ENCODE measurements around the gene CD79A. TPM values are rescaled to one million over a fixed set of nuclear protein-coding genes. Genes with fewer than 3 reads are reported as not detected.
A peak's percentile ranks its signal among the peaks of the same experiment; 100 is the strongest.
"Not testable (repeated sequence)": the region's sequence is repeated elsewhere in the genome, so short reads cannot be mapped to it uniquely, and the experiment has no call there.

CD79A gene
- polyA plus RNA-seq, 1 donor from 2014 or later = not detected

- no peak for TF ChIP-seq MXI1 (conservative IDR thresholded peaks at IDR 0.05; ENCODE audit: poor library complexity, severe bottlenecking)
- TF ChIP-seq SMC3 (conservative IDR thresholded peaks at IDR 0.05; ENCODE audit: poor library complexity) = peak; percentile 75
- TF ChIP-seq CTCF (IDR thresholded peaks at IDR 0.05; ENCODE audit: poor library complexity, severe bottlenecking) = peak; percentile 74
- TF ChIP-seq EZH2 (IDR thresholded peaks at IDR 0.05; ENCODE audit: borderline replicate concordance, insufficient read depth, low read length, poor library complexity, severe bottlenecking) = no peak
- TF ChIP-seq TAF1 (IDR thresholded peaks at IDR 0.05; ENCODE audit: low read depth) = no peak
- TF ChIP-seq POLR2AphosphoS5 (IDR thresholded peaks at IDR 0.05) = no peak
- no peak for TF ChIP-seq REST (IDR thresholded peaks at IDR 0.05; ENCODE audit: borderline replicate concordance)
- peak; percentile 72 for TF ChIP-seq RAD21 (conservative IDR thresholded peaks at IDR 0.05)
- TF ChIP-seq EP300 (conservative IDR thresholded peaks at IDR 0.05; ENCODE audit: poor library complexity, severe bottlenecking) = no peak
- Histone ChIP-seq H3K9me2 (ENCODE audit: insufficient read depth, low read length) (no peaks in the 10 kb centered on the region), H3K9me3 (ENCODE audit: low read length) (no peaks in the 10 kb centered on the region), H3F3A (ENCODE audit: insufficient read depth, low read length, poor library complexity, severe bottlenecking) (no peaks in the 10 kb centered on the region), H3K36me3 (ENCODE audit: insufficient read depth, low read length) (no peaks in the 10 kb centered on the region), H3K9ac (ENCODE audit: low read length) (no peak overlapping the region), H2AFZ (ENCODE audit: low read depth, low read length) (no peak overlapping the region), H3K4me2 (ENCODE audit: low read length) (no peak overlapping the region), H3K4me3 (ENCODE audit: low read length) (no peak overlapping the region), H3K79me2 (replicated peaks; ENCODE audit: insufficient read depth, low read length) (no peaks in the 10 kb centered on the region), H3K27ac (ENCODE audit: low read length) (no peak overlapping the region), H4K20me1 (ENCODE audit: insufficient read depth) (no peaks in the 10 kb centered on the region), H3K27me3 (ENCODE audit: insufficient read depth, low read depth, low read length) (no peaks in the 10 kb centered on the region)
Measured at GRCh38 chr19:41872775-41873647, 4.1 kb upstream of the CD79A start.

- not testable (repeated sequence) for H3F3A ChIP-seq (ENCODE audit: insufficient read depth, low read length, poor library complexity, severe bottlenecking); H3K79me2 ChIP-seq (replicated peaks; ENCODE audit: insufficient read depth, low read length); H3K4me3 ChIP-seq (ENCODE audit: low read length); H3K36me3 ChIP-seq (ENCODE audit: insufficient read depth, low read length); H4K20me1 ChIP-seq (ENCODE audit: insufficient read depth); H2AFZ ChIP-seq (ENCODE audit: low read depth, low read length); H3K27ac ChIP-seq (ENCODE audit: low read length); H3K27me3 ChIP-seq (ENCODE audit: insufficient read depth, low read depth, low read length); H3K4me2 ChIP-seq (ENCODE audit: low read length); H3K9me3 ChIP-seq (ENCODE audit: low read length); H3K9ac ChIP-seq (ENCODE audit: low read length); H3K9me2 ChIP-seq (ENCODE audit: insufficient read depth, low read length)
Measured at GRCh38 chr19:41875973-41876372, 1.1 kb upstream of the CD79A start.

Measured in neural cell (in vitro differentiated cells).